Mucosa of descending colon (tissue), 3 donors: Measurements from ENCODE around the gene DOCK4. TPM values are rescaled to one million over a fixed set of nuclear protein-coding genes. Genes with fewer than 3 reads are reported as not detected.

Experiments used
- ATAC-seq: fragments of 200-7000 bp; cut with Tn5 transposase; one replicate; pipeline ENCODE4 v1.9.1; 2020; ENCODE audit warnings: mild to moderate bottlenecking, moderate library complexity
- DNase-seq, 3 donors: peaks; one replicate each; pipeline ENCODE4 v3.0.0-alpha.2; 2020
- H3K36me3 ChIP-seq: fragments of 200-600 bp; one replicate; pipeline ENCODE4 v1.8.0; 2021; ENCODE audit warnings: low read depth, mild to moderate bottlenecking
- H3K4me1 ChIP-seq: fragments of 200-600 bp; one replicate; pipeline ENCODE4 v1.8.0; 2021; ENCODE audit warnings: low read depth, mild to moderate bottlenecking
- H3K4me3 ChIP-seq: fragments of 200-600 bp; one replicate; pipeline ENCODE4 v1.8.0; 2021; ENCODE audit warnings: mild to moderate bottlenecking
- H3K9me3 ChIP-seq: fragments of 200-600 bp; one replicate; pipeline ENCODE4 v1.8.0; 2021; ENCODE audit warnings: mild to moderate bottlenecking
- CTCF ChIP-seq: fragments of 200-600 bp; IDR thresholded peaks from one replicate; pipeline ENCODE4 v1.8.0; 2022; ENCODE audit warnings: antibody characterized with exemption, mild to moderate bottlenecking
- intact Hi-C, 2 donors: fragments of 100-400 bp; cut with DNase I in 1 of 2; cut with micrococcal nuclease in 1 of 2; formaldehyde crosslinking; loops; one replicate each; pipeline versions ENCODE4 v1.11.0 to v1.11.1; 2022; cut with DNase I, micrococcal nuclease
- total RNA-seq, 3 donors: library from RNA; stranded (reverse); fragmentation: NEBNext Ultra II Directional in 2 of 3; extraction: Animal tissue kit (Norgen Biotek cat#: 25700) in 2 of 3; gene quantifications; one replicate each; pipeline versions ENCODE4 v1.2.1 to v1.2.4, GENCODE V29; 2021 to 2023
- donor health status: DM: no; HTN: no; CAD: no; lungs with moderate emphysema.
- donor health status: DM: no; HTN: no; CAD: no.
- donor health status: DM: no; HTN: yes; CAD: no.

DOCK4 gene
- total RNA-seq, 3 donors from 2014 or later: 9.2 to 18.4 (median 12.7) TPM

DNA sequence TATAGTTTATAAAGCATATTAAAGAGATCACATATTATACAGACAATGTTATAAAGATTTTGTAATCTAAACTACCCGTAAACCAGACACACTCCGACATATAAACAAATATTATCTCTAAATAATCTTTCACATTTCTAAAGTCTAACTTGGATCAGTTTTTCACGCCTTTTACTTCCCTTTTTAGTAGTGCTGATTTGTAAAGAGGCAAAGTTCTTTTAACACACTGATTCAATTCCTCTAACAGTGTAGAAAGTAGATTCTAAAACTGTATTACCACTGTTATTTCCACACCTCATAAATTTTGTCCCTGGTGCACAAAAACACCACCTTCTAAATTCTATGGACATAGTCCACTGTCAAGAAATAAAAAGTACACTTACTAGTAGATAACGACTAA is 230.9 kb downstream of the DOCK4 start:
- Histone ChIP-seq H3K9me3 (no peaks in the 10 kb centered on the region), H3K4me3 (no peak overlapping the region), H3K4me1 (no peaks in the 10 kb centered on the region), H3K36me3 (no peaks in the 10 kb centered on the region)
- TF ChIP-seq CTCF: no peak
- no peak for DNase-seq
- intact Hi-C loops: no loop called here
- no peak for ATAC-seq

DNA sequence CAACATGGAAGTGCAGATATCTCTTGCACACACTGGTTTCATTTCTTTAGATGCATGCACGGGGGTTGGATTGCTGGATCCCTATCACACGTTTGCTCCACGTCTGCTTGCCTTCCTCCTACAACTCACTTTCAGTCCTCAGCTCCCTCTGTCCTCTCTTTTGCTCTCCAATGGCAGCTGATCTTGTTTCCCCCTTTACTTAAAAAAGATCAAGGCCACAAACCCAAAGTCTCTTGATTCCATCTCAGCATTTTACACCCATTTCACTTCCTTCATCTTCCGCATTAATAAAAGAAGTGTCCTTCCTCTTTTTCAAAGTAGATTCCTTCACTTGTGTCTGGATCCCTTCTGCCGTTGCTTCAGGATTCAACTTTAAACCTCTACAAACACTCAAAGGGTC is 245.2 kb downstream of the DOCK4 start:
- Histone ChIP-seq H3K4me3 (no peak overlapping the region), H3K9me3 (no peaks in the 10 kb centered on the region), H3K36me3 (no peaks in the 10 kb centered on the region), H3K4me1 (no peaks in the 10 kb centered on the region)
- intact Hi-C loops: no loop called here
- DNase-seq: peak in 1 of 3 donors; percentile 2
- ATAC-seq: no peak
- TF ChIP-seq CTCF: no peak

DNA sequence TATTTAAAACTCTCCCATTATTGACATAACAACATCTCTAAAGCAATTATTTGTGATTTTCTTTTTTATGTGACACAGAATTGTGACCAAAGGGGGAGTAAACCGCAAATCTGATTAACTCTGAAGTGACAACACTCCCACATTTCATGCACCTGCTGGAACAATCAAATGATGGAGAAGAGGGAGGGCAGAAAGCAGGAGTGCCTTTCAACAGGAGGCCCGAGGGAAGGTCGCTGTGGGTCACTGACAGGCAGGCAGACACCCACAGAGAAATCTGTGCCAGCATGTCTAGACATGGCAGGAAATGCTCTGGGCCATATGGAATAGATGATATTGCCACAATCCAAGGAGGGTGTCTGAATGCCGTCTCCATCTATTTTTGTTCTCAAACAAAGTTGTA is 247.3 kb downstream of the DOCK4 start:
- H3K36me3 ChIP-seq: no peaks in the 10 kb centered on the region
- no peak for DNase-seq
- ATAC-seq: no peak
- intact Hi-C loops: no loop called here
- H3K4me3 ChIP-seq: no peak overlapping the region
- H3K9me3 ChIP-seq: no peaks in the 10 kb centered on the region
- no peak for TF ChIP-seq CTCF
- no peaks in the 10 kb centered on the region for H3K4me1 ChIP-seq

GRCh38 chr7:111958431-111958830 is 247.8 kb downstream of the DOCK4 start:
- no peaks in the 10 kb centered on the region for H3K4me1 ChIP-seq
- intact Hi-C loops: no loop called here
- no peak for TF ChIP-seq CTCF

GRCh38 chr7:111955616-111956015 is 250.6 kb downstream of the DOCK4 start:
- no peak for TF ChIP-seq CTCF
- Histone ChIP-seq H3K36me3 (no peaks in the 10 kb centered on the region), H3K4me1 (no peaks in the 10 kb centered on the region), H3K9me3 (no peaks in the 10 kb centered on the region), H3K4me3 (no peak overlapping the region)
- intact Hi-C loops: no loop called here
- ATAC-seq: no peak
- no peak for DNase-seq

More at GRCh38 chr7:111958431-111958830, 247.8 kb downstream of the DOCK4 start:
- DNase-seq (no peak), ATAC-seq (no peak)
- H3K36me3 ChIP-seq: no peaks in the 10 kb centered on the region
- no peak overlapping the region for H3K4me3 ChIP-seq
- H3K9me3 ChIP-seq: no peaks in the 10 kb centered on the region
